ENCODE measurements around the gene PTPRK.
"Not testable (repeated sequence)": the region's sequence is repeated elsewhere in the genome, so short reads cannot be mapped to it uniquely, and the experiment has no call there.

The PTPRK gene

DNA sequence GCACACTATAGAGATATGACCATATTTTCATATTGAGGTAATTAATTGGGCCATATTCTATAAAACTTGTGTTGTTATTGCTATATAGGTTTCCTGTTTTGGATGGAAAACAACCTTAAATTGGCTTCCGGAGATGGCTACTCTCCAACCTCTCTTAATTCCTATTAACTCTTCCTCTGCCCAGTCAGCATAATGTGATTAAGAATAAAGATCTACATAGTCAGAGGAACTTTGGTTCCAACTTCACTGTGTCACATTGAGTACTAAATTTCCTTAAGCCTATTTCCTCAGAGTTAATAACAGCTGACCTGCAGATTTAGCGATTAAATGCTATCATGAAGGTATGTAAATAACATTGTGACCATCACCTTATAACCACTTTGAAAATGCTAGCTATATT, 67.7 kb downstream of the PTPRK start:
- no peak for FAIRE-seq

DNA sequence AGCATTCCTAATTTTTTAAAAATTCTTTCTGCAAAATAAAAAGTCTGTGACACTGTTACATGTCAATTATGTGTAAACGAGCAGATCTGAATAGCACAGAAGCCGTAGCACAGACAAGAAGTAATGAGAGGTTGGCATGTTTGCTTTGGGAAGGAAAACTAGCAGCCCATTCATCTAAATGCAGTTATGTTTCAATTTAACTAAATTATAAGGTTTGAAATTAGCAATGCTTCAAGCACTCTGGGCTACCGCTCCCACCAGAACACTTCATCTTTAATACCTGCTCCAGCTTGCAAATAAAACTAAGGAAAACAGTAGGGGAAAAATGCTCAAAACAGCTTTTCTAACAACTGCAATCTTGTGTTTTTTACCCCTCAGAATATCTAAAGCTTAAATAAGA, 73.9 kb downstream of the PTPRK start:
- no peak for DNase-seq (ENCODE audit: insufficient read length, low spot score)
- no peak for FAIRE-seq

More for the DNA sequence above, 67.7 kb downstream of the PTPRK start:
- DNase-seq (ENCODE audit: insufficient read length, low spot score), result no peak

DNA sequence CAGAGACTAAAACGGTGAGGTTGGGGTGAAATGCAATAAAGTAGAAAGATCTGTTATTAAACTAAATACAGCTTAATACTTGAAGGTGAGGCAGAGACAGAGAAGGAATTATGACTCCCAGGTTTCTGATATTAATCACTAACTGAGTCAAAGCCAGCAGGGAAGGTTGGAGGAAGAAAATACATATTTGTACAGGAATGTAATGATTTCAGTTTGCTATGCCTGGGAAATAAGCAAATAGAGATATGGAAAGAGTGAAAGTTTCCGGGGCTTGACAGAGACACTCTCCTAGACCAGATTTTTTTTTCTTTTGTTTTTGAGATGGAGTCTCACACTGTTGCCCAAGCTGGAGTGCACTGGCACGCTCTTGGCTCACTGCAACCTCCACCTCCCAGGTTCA, 76.8 kb downstream of the PTPRK start:
- no peak for DNase-seq (ENCODE audit: insufficient read length, low spot score)
- no peak for FAIRE-seq

DNA sequence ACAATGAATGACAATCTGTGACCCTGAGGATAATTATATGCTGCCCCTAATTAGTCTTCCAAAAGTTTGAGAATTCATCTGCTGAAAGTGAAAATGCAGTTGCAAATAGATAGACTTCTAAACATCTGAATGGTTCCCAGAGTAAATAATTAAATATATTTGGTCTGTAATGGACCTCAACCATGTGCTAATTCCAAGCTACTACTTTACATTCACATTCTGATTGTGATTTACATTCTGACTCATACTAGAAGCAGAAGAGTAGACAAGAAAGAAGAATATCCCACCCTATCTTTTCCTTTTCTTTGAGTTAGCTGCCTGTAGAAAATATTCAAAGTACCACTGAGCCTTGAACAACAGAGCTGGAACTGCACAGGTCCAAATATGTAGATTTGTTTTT, 80.8 kb downstream of the PTPRK start:
- no peak for DNase-seq (ENCODE audit: insufficient read length, low spot score)

DNA sequence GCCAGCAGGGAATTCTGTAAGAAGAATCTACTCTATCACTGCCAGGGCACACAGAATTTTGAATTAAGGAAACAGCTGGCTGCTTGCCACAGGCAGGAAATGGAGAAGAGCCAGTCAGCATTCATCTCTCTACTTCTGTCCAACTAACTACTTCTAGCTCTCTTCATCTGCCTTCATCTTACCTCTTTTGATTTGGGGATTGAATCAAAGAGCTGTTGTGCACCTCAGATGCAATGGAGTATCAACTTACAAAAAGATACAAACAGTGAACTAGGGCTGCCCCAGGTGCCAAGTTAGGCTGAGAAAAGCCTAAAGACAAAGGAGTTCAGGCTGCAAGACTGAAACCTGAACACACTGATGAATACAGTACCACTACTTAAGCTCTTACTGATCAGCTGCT, 82.0 kb downstream of the PTPRK start:
- DNase-seq (ENCODE audit: insufficient read length, low spot score) (no peak), FAIRE-seq (no peak)

More for the DNA sequence above, 80.8 kb downstream of the PTPRK start:
- peak; percentile 64 for FAIRE-seq

DNA sequence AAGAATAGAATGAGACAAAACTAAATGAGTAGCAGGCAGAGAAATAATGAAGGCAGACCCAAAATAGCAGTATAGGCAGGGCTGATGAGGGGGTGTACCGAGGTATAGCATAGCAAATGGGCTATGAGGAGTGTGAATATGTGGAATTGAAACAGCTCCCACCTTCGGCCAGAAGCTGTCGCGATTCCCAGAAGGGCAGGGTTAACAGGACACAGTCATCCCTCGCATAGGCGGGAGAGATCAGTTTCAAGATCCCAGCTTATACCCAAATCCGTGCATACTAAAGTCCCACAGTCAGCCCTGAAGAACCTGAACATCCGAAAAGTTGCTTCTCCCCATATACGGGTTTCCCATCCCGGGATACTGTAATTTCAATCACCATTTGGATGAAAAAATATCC, 82.7 kb downstream of the PTPRK start:
- no peak for FAIRE-seq

DNA sequence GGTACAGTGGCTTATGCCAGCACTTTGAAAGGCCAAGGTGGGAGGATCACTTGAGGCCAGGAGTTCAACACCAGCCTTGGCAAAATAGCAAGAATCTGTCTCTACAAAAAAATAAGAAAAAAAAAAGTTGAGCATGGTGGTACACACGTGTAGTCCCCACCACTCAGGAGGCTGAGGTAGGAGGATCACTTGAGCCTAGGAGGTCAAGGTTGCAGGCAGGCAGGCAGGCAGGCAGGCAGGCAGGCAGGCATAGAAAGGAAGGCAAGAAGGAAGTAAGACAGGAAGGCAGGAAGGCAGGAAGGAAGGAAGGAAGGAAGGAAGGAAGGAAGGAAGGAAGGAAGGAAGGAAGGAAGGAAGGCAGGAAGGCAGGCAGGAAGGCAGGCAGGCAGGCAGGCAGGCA, 85.6 kb downstream of the PTPRK start:
- FAIRE-seq; DNase-seq (ENCODE audit: insufficient read length, low spot score): not testable (repeated sequence)

More for the DNA sequence above, 82.7 kb downstream of the PTPRK start:
- no peak for DNase-seq (ENCODE audit: insufficient read length, low spot score)

DNA sequence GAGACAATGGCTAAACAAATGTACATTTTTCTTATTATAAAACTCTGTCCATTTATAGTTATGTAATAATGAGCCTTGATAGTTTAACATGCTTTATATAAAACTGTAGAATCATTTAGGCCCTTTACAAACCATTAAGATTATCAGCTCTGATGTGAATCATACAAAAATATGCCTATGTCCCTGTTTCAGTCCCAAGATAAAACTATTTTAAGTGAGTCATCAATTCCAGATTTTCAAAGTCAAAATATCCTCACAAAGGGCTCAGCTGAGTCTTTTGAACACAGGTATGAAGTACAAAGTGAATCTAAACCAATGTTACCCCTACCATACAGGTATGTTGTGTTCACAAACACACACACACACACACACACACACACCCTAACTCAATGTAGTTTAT, 88.0 kb downstream of the PTPRK start:
- DNase-seq (ENCODE audit: insufficient read length, low spot score) (no peak), FAIRE-seq (no peak)

DNA sequence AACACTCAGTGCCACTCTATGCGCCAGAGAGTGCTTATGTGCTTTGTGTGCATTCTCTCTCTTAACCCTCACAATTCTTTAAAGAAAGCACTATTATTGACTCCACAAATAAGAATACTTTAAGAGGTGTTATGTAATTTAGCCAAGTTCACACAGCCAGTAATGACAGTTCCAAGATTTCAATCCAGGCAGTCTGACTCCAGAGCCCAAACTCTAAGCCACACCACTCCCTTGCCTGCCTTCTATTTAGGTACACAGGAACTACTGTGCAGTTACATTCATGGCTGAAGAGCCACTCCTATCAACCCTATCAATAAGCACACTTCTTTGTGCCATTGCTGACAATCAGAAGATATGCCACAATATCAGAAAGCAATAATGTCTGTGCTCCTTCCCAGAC, 93.3 kb downstream of the PTPRK start:
- DNase-seq (ENCODE audit: insufficient read length, low spot score) (no peak), FAIRE-seq (no peak)

DNA sequence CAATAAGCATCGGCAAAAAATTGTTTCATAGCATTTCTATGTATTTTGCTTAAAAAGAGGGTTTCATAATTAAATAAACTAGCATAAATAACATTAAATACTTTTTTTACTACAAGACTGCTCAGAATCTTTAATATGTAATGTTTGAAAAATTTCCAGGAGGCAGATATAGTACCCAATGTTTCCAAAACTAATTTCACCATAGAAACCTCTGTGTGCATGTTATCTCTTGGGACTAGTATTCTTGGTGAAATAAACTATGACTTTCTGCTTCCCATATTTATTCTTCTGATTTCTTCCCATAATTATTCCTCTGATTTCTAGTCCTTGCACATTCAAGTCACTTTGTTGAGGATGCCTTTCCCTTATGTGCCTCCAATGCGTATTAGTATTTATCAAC, 94.5 kb downstream of the PTPRK start:
- DNase-seq (ENCODE audit: insufficient read length, low spot score) (no peak), FAIRE-seq (no peak)

DNA sequence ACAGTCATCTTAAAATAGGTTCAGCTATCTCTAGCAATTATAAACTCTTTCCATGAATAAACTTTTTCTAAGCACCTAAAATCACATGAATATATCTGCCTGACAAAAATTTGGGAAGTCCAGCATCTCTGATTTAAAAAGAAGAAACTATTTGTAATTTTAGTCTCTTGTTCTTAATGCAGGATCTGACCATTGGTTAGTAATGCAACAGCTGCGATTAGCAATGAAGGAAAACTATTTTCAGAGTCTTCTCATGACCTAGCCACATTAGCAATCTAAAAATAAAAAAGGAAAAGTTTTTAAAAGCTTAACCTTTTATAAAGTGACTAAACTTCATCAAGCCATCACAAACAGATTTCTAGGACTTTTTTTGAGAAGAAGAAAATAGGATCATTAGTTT, 97.5 kb downstream of the PTPRK start:
- DNase-seq (ENCODE audit: insufficient read length, low spot score) (no peak), FAIRE-seq (no peak)

DNA sequence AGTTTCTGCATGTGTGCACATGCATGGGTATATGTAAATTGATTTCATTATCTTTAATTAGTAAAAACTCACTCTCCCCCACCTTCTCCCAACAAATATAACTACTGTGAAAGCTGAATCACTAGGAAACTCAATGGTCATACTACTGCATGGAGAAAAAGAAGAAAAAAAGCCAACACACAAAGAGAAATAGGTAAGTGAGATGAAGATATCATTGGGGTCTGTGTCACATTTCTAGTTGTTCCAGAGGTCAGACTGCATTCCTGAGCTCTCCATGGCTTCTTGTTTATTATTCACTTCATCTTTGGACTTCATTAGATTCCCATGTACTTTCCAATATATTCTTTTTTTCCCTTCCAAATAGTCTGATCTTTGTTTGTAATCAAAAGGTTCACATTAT, 98.2 kb downstream of the PTPRK start:
- DNase-seq (ENCODE audit: insufficient read length, low spot score), result no peak
- no peak for FAIRE-seq

DNA sequence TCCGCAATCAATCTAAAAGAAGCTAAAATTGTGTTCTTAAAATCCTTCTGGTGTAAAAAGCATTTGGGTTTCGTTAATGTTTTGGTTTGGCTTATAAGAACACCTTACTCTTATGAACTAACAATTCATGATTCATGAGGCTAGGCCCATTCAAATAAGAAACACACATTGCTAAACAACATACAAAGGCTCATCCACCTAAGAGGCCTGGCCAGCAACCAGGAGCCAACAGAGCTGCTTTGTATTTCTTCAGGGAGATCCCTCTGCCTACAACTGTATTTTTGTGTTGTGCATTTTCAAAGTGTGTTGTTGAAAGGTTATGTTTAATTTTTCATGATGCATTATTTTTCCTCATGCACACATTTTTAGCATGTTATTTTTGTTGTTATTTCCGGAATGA, 98.6 kb downstream of the PTPRK start:
- FAIRE-seq (no peak), DNase-seq (ENCODE audit: insufficient read length, low spot score) (no peak)

DNA sequence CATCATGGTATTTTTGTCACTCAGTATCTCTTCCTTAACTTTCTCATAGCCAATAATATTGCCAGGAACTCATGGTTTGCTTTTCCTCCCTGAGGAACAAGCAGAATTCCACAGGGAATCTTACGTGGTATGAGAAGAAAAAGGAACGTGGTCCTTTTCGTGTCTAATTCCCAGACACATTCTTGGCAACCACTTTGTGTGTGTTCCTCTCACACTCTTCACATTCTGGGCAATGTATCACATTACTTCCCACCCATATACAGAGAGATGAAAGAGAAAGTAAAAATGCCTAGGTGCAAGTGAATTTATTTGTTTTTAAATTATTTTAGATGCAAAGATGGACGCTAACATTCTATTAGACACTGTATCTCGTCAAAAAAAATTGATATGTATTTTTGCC, 102.7 kb downstream of the PTPRK start:
- DNase-seq (ENCODE audit: insufficient read length, low spot score) (no peak), FAIRE-seq (no peak)

DNA sequence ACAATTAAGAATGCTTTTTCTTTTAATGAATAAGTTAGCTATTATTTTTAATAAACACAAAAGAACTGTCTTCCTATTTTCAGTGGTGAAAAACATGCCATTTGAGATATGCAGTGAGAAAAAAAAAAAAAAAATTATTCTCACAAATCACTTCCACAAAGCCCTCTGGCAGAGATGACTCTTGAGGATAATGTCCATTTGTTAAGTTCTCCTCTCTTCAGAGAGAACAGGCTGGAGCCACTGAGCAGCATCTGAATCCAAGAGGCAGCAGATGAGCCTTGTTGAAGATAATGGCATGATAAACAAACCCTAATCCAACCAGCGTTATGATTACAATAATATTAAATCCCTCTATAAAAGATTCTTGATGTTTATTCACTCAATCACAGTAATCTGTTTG, 105.0 kb downstream of the PTPRK start:
- DNase-seq (ENCODE audit: insufficient read length, low spot score) (no peak), FAIRE-seq (no peak)

DNA sequence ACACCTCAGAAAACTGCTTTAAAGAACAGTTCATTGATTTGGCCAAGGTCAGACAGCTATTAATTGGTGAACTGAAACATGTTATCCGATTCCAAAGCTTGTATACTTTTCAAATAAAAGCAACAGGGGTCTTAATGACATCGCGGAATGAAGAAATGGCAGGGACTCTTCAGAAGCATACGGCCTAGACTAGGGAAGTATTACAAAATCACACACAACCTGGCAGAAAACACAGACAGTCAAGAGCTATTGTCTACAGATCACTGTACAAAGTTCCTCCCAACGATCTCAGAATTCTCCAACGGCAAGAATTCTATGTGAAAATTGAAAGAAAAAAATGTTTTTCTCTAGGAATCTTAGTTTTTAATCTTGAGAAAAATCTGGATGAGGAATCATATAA, 105.5 kb downstream of the PTPRK start:
- FAIRE-seq (peak; percentile 54), DNase-seq (ENCODE audit: insufficient read length, low spot score) (no peak)

DNA sequence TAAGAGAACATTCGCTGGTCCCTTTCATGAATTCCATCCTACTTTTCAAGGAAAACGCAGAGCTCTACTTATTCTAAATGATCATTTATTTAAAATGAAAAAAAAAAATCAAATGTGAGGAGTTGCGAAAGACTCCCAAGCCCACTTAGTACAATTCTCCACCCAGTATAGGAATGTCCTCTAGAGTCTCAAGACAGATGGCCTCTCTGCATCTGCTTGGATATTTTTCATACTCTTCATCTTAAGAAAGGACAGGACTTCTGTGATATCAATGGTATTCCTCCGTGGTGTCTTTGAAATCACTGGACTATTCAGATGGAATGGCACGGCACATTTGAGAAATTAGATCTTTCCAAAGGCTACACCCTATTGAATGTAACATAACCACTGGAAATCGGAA, 107.1 kb downstream of the PTPRK start:
- FAIRE-seq (no peak), DNase-seq (ENCODE audit: insufficient read length, low spot score) (no peak)

DNA sequence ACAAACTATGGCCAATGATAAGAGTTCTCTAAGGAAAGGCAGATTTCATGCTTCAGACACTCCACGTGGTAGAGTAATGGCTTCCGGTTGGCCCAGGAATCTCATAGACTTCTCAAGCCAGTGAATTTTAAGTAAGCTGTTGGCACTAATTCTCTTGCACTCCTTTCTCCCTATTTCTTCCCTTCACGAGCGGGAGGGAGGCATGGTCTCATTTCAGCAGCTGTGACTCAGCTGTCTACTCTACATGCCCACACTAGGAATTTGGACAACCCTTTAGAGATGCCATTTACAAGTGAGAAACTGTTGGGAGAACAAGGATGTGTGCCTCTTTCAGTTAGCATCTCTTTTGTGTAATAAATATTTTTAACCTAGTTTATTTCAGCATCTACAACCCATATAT, 107.7 kb downstream of the PTPRK start:
- no peak for DNase-seq (ENCODE audit: insufficient read length, low spot score)

DNA sequence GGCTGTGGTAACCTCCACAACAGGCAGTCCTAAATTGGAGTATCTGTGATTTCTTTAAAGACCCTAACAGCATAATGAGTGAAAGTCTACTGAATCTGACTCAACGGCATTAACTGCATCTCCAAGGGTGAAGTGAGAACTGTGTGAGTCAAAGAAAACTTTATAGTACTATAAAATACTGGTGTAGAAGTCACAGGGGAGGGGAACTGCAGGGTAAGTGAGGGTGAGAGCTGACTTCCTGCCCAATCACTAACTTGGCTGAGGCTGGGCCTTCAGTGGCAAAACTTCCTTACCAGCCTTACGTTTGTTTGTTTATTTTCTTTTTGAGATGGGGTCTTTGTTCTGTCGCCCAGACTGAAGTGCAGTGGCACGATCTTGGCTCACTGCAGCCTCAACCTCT, 109.8 kb downstream of the PTPRK start:
- FAIRE-seq (no peak), DNase-seq (ENCODE audit: insufficient read length, low spot score) (no peak)

More for the DNA sequence above, 107.7 kb downstream of the PTPRK start:
- FAIRE-seq, result no peak

DNA sequence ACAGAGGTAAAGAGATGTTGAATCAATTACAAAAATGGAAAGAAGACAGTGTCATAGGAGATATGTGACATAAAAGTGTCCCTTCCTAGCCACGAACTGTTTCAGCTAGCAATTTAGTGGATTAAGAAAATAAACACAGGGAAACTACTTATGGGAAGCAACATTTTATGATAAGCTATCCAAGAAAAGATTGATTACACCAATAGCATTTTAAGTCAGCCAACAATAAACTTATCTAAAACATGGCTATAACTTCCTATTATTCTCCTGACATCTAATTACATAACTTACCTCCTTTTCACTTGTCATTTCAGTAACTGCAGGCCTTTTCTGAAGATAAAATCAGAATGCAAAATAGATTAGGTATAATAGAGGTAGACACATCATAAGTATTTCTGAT, 111.4 kb downstream of the PTPRK start:
- DNase-seq (ENCODE audit: insufficient read length, low spot score) (no peak), FAIRE-seq (no peak)

DNA sequence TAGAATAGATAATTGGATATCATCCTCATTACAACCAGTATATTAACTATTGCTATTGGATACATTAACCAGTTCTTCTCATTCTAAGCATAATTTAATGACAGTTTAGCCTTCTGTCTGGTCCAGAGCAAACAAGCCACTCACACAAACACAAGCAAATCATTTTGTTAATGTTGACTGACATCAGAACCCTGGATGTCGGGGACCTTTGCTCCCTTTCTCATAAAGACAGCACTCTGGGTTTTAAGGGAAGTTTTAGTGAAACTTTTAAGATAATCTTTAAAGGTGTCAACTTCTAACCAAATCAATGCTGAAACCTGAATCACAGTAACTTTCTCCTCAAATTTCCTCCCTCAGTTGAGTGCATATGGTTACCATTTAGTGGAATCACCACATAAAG, 113.9 kb downstream of the PTPRK start:
- FAIRE-seq, result no peak
- DNase-seq (ENCODE audit: insufficient read length, low spot score), result no peak

DNA sequence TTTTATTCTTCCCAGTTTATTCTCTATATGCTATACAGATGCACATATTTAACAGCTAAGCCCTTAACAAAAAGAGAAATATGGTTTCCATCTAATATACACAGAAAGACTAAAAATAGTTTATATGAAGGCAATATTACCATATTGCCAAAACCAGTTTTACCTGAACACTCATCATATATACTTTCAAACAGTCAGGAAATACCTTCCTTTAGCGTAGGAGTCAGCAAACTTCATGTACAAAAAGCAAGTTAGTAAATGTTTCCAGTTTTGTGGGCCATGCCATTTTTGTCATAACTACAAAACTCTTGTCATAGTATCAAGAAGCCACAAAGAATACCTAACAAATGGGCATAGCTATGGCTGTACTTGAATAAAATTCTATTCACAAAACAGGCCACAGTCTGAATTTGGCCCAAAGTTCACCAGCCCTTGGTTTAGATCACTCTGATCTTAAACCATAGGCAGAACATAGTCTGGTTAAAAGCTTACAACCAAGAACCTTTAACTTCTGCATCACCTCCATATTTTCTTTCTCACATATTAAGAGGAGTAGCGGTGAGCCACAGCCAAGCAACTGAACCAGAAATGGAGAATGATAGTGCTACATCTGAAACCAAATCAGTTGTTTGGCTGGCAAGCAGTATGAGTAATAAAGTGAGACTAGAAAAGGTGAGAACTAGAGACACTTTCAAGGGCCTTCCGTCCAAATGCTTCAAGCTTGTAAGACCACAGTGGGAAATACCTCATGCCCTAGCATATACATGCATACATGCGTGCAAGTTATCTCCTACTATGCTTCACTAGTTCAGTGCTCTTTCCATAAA, 116.6 kb downstream of the PTPRK start:
- FAIRE-seq (no peak), DNase-seq (ENCODE audit: insufficient read length, low spot score) (no peak)

DNA sequence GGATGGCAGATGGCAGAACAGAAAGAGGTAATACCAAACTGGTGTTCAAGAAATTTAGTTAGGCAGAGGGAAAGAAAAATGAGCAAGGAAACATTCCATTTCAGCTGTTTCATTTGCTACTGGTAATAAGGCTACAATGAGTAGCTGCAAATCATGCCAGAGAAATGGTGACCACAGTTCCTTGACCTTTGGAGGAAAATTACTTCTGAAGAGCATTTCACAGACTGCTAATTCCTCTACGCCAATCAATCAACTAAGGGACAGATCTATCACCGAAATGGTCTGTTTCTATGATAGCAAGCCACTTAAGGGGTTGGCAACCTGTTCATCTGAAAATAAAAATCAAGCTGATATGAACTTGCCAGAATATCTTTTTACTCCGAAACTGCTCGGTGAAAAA, 119.5 kb downstream of the PTPRK start:
- FAIRE-seq (no peak), DNase-seq (ENCODE audit: insufficient read length, low spot score) (no peak)

Data from GM19239 (cell line).